Adrenal gland (tissue), 12 donors: Measurements from ENCODE around the gene AOPEP. TPM values are rescaled to one million over a fixed set of nuclear protein-coding genes. Genes with fewer than 3 reads are reported as not detected.

Source experiments
- DNase-seq, 7 donors: peaks; one replicate each; pipeline ENCODE4 v3.0.0-alpha.2; 2019 to 2020
- H3K27ac ChIP-seq, 5 donors: fragments of 200-600 bp; sonication (generic) in 4 of 5; 1 replicate in 3 of 5; 2 replicates in 2 of 5; pipeline versions ENCODE4 v1.5.1 to v1.8.0; 2016 to 2020; ENCODE audit warnings: mild to moderate bottlenecking in 1 of 5
- H3K27me3 ChIP-seq: fragments of 200-600 bp; 2 replicates; pipeline ENCODE4 v1.8.0; 2021
- H3K36me3 ChIP-seq, 2 donors: fragments of 200-600 bp; replicated peaks in 1 of 2; 1 replicate in 1 of 2; 2 replicates in 1 of 2; pipeline versions ENCODE4 v1.5.1 to v1.8.0; 2018 to 2022
- H3K4me1 ChIP-seq, 2 donors: fragments of 200-600 bp; replicated peaks in 1 of 2; 1 replicate in 1 of 2; 2 replicates in 1 of 2; pipeline versions ENCODE4 v1.5.1 to v1.8.0; 2018 to 2021
- H3K4me3 ChIP-seq, 4 donors: fragments of 200-600 bp; sonication (generic) in 3 of 4; one replicate each; pipeline ENCODE4 v1.5.1; 2016 to 2018
- H3K9me3 ChIP-seq, 3 donors: fragments of 200-600 bp; sonication (generic) in 1 of 3; replicated peaks in 1 of 3; 1 replicate in 2 of 3; 2 replicates in 1 of 3; pipeline versions ENCODE4 v1.5.1 to v1.8.0; 2016 to 2021
- POLR2A ChIP-seq, 2 donors: fragments of 450-650 bp; IDR thresholded peaks; one replicate each; pipeline ENCODE4 v1.6.1; 2017; ENCODE audit warnings: antibody characterized with exemption in 2 of 2, mild to moderate bottlenecking in 2 of 2, moderate library complexity in 1 of 2
- WGBS, 4 donors: extraction: QIAGEN DNeasy Blood & Tissue Kit in 2 of 4; methylation state at CpG; one replicate each; pipeline versions ENCODE4 v1.1.5 to v1.1.7; 2013 to 2017; 5-methylcytosine and 5-hydroxymethylcytosine counted together
- intact Hi-C, 2 donors: fragments of 100-400 bp; cut with DNase I; formaldehyde crosslinking; loops; one replicate each; pipeline versions ENCODE4 v1.14.1 to v1.15.0; 2022 to 2023
- polyA plus RNA-seq, 3 donors: library from polyadenylated mRNA; stranded (reverse); fragments of 200-250 nt in 2 of 3; fragments of 350-450 nt in 1 of 3; fragmentation: Illumina TruSeq in 1 of 3; extraction: RNeasy Lipid Tissue Mini Kit (QIAGEN cat#74804) in 1 of 3; gene quantifications; one replicate each; pipeline ENCODE4 v1.2.3, GENCODE V29; 2013 to 2014
- total RNA-seq, 9 donors: library from RNA; depleted of rRNA in 4 of 9; stranded (reverse); fragments of >200 nt in 4 of 9; fragments of 120-200 nt in 1 of 9; fragmentation: NEBNext Ultra II Directional in 1 of 9; extraction: Animal tissue kit (Norgen Biotek cat#: 25700) in 1 of 9; gene quantifications; one replicate each; pipeline versions ENCODE4 v1.1.0 to v1.2.4, GENCODE V29; 2013 to 2023
- TF ChIP-seq, protein P1 (sequence below), 6 experiments: fragments of 450-650 bp in 4 of 6; fragments of 200-600 bp in 2 of 6; sonication (generic) in 1 of 6; IDR thresholded peaks; 1 replicate in 5 of 6; 2 replicates in 1 of 6; pipeline versions ENCODE4 v1.5.1 to v1.8.0; 2016 to 2021; ENCODE audit warnings: antibody characterized with exemption in 6 of 6, mild to moderate bottlenecking in 2 of 6, moderate library complexity in 1 of 6
- donor health status: healthy with polysubstance abuse.
- donor health status: Bipolar disorder and iron deficiency.
- donor health status: DM: yes; HTN: yes; CAD: no.
- donor health status: DM: no; HTN: no; CAD: no.
- donor health status: DM: no; HTN: no; CAD: no.
- donor health status: DM: yes; HTN: yes; CAD: no.

AOPEP gene
- total and polyA plus RNA-seq, 12 donors = 31.0 to 99.6 (median 71.0) TPM

DNA sequence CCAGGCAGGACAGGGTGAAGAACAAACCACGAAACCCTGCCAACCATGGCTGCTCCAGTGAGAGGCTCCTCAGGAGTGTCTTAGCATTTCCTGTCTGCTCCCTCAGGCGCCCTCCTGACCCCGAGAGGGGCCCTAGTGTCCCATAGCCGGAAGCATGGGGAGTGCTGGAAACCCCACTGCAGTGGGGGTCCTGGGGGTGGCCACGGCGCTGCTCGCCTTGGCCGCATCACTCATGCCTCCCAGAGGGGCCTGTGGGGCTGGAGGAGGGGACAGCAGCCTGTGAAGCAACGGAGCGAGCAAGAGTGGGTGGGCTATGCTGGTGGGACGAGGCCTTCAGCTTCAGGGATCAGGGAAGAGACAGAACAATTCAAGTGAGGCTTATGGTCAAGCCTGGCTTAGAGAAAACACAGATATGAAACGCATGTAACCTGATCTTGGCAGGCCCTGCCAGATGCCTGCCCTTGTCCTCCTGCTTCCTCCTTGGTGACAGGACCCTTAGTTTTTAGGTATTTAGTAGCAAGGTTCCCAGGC, 372.0 kb downstream of the AOPEP start:
- no peak overlapping the region for H3K4me3 ChIP-seq
- 71 to 84% (median 73%) methylated on average over 9 to 12 of the region's 12 CpGs for WGBS, 4 donors
- H3K27me3 ChIP-seq = no peaks in the 10 kb centered on the region
- peaks cover 0 to 10% of the 10 kb centered on the region in 2 donors for H3K36me3 ChIP-seq
- no peak for TF ChIP-seq POLR2A (IDR thresholded peaks at IDR 0.05)
- TF ChIP-seq, protein P1, sequence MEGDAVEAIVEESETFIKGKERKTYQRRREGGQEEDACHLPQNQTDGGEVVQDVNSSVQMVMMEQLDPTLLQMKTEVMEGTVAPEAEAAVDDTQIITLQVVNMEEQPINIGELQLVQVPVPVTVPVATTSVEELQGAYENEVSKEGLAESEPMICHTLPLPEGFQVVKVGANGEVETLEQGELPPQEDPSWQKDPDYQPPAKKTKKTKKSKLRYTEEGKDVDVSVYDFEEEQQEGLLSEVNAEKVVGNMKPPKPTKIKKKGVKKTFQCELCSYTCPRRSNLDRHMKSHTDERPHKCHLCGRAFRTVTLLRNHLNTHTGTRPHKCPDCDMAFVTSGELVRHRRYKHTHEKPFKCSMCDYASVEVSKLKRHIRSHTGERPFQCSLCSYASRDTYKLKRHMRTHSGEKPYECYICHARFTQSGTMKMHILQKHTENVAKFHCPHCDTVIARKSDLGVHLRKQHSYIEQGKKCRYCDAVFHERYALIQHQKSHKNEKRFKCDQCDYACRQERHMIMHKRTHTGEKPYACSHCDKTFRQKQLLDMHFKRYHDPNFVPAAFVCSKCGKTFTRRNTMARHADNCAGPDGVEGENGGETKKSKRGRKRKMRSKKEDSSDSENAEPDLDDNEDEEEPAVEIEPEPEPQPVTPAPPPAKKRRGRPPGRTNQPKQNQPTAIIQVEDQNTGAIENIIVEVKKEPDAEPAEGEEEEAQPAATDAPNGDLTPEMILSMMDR (IDR thresholded peaks at IDR 0.05) = no peak
- intact Hi-C loops = no loop called here
- H3K9me3 ChIP-seq = no peaks in the 10 kb centered on the region
- peak overlapping the region in 3 of 5 donors; percentile 7 to 62 (median 60) for H3K27ac ChIP-seq
- no peak for DNase-seq
- H3K4me1 ChIP-seq = peaks cover 0 to 25% of the 10 kb centered on the region in 2 donors

DNA sequence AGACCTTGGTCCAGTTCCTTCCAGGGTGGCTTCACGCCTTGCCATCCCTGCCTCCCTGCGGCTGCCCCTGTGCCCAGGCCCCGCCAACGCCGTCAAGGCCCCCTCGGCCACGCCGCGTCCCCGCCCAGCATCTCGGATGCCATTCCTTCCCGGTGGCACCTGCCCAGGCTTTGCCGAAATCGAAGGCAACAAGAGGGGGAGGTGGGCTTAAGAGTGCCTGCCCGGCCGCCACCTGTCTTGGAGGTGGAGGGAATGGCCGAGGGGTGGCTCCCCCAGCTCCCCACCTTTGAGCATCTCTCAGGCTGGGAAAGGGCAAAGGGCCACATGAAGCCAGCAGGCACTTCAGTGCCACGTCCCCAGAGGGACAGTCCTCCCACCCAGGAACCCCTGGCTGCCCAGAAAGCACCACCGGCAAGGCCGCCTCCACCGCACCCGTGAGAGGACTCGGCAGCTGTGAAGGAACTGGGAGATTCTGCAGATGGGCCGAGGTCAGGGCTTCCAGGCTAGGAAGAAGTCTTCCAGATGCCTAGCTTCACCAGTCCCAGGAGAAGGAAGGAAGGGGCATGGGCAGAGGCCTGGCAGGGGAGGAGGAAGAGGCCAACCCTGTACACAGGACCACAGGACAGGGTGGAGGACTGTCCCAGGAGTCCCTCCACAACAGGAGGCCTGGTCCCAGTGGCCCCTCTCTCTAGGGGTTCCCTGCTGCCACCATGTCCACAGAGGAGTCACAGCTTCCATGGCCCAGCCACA, 373.0 kb downstream of the AOPEP start:
- no peak for TF ChIP-seq POLR2A (IDR thresholded peaks at IDR 0.05)
- TF ChIP-seq, protein P1 (IDR thresholded peaks at IDR 0.05) = no peak
- intact Hi-C loops = no loop called here
- peaks cover 0 to 10% of the 10 kb centered on the region in 2 donors for H3K36me3 ChIP-seq
- H3K9me3 ChIP-seq = no peaks in the 10 kb centered on the region
- H3K4me1 ChIP-seq = peaks cover 0 to 25% of the 10 kb centered on the region in 2 donors
- 94 to 97% (median 96%) methylated on average over 9 to 24 of the region's 24 CpGs for WGBS, 4 donors
- H3K27ac ChIP-seq = peak overlapping the region in 3 of 5 donors; percentile 50 to 84 (median 74)
- DNase-seq = no peak
- H3K27me3 ChIP-seq = no peaks in the 10 kb centered on the region
- H3K4me3 ChIP-seq = no peak overlapping the region

DNA sequence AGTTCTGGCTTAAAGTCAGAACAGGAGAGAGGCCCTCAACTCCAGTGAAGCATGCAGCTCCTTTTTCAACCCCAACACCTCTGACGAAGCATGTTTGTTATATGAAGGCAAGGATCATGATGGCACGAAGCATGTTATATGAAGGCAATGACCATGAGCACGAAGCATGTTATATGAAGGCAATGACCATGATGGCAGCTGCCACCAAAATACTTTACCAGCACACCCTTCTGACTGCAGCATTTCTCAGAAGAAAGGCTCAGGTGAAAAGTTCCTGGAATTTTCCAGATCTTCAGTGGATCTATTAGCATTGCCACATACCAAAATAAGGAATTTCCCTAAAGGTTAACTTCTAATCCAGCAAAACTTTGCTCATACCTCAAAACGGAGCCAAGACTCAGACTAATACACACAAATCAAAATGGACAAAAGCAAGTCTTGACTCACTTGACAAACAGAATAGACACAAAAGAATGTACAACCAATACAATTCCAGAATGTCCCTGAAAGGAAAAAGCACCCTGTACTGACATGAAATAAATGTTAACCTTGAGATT, 373.6 kb downstream of the AOPEP start:
- H3K27me3 ChIP-seq = no peaks in the 10 kb centered on the region
- H3K4me3 ChIP-seq = no peak overlapping the region
- peaks cover 0 to 25% of the 10 kb centered on the region in 2 donors for H3K4me1 ChIP-seq
- H3K9me3 ChIP-seq = no peaks in the 10 kb centered on the region
- TF ChIP-seq, protein P1 (IDR thresholded peaks at IDR 0.05) = no peak
- TF ChIP-seq POLR2A (IDR thresholded peaks at IDR 0.05) = no peak
- peak overlapping the region in 3 of 5 donors; percentile 50 to 84 (median 74) for H3K27ac ChIP-seq
- no peak for DNase-seq
- H3K36me3 ChIP-seq = peaks cover 0 to 10% of the 10 kb centered on the region in 2 donors
- WGBS, 4 donors = 76 to 82% (median 80%) methylated on average over 4 of the region's 4 CpGs
- intact Hi-C loops = no loop called here

DNA sequence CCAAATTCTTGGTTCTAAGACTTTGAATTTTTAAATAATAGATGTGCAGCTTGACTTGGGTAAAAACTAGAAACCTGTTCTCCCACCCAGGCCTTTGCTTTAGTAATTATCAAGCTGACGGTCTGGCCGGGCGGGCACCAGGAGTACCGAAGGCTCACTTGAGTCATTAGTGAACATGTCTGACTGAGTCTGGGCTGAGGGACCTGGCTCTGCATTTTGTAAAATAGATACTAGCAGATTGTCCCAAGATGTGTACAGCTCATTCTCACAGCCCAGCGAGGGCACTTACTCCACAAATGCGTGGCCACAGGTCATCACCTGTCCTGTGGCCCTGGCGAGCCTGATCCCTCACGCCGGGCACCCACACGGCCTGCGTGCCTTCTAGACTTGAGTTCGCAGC, 374.8 kb downstream of the AOPEP start:
- no peak overlapping the region for H3K4me3 ChIP-seq
- intact Hi-C loops = no loop called here
- peak overlapping the region in 1 of 5 donors; percentile 74 for H3K27ac ChIP-seq
- H3K4me1 ChIP-seq = peaks cover 0 to 25% of the 10 kb centered on the region in 2 donors
- 94 to 99% (median 95%) methylated on average over 11 to 12 of the region's 12 CpGs for WGBS, 4 donors
- peaks cover 0 to 12% of the 10 kb centered on the region in 2 donors for H3K36me3 ChIP-seq
- DNase-seq = no peak
- H3K27me3 ChIP-seq = no peaks in the 10 kb centered on the region
- TF ChIP-seq, protein P1 (IDR thresholded peaks at IDR 0.05) = no peak
- no peak for TF ChIP-seq POLR2A (IDR thresholded peaks at IDR 0.05)
- no peaks in the 10 kb centered on the region for H3K9me3 ChIP-seq
